Fibroblast of lung (primary cell): ENCODE results near the gene CAMSAP3. TPM values are rescaled to one million over a fixed set of nuclear protein-coding genes. Genes with fewer than 3 reads are reported as not detected.

Experiments
- DNase-seq, 2 donors: peaks; one replicate each; pipeline versions ENCODE4 v3.0.0 to v3.0.0-alpha.2; 2010; ENCODE audit warnings: low read depth in 2 of 2
- H2AFZ ChIP-seq: 2 replicates; pipeline ENCODE4 v1.5.1; 2012; ENCODE audit warnings: low read length, control low read depth, inconsistent platforms
- H3K27ac ChIP-seq: 2 replicates; pipeline ENCODE4 v1.5.1; 2011; ENCODE audit warnings: low read length, control low read depth; ENCODE audit not compliant: insufficient read depth
- H3K27me3 ChIP-seq: 2 replicates; pipeline ENCODE4 v1.5.1; 2011; ENCODE audit warnings: mild to moderate bottlenecking, low read length; ENCODE audit not compliant: control insufficient read depth, insufficient read depth
- H3K36me3 ChIP-seq: 2 replicates; pipeline ENCODE4 v1.5.1; 2011; ENCODE audit warnings: low read length; ENCODE audit not compliant: control insufficient read depth, insufficient read depth
- H3K4me1 ChIP-seq: 2 replicates; pipeline ENCODE4 v1.5.1; 2011; ENCODE audit warnings: low read length; ENCODE audit not compliant: control insufficient read depth, insufficient read depth; ENCODE audit errors: extremely low read depth
- H3K4me2 ChIP-seq: 2 replicates; pipeline ENCODE4 v1.5.1; 2011; ENCODE audit warnings: low read length, control low read depth; ENCODE audit not compliant: insufficient read depth; ENCODE audit errors: extremely low read depth
- H3K4me3 ChIP-seq, 4 experiments: fragments of 200-600 bp in 1 of 4; sonication (generic) in 1 of 4; replicated peaks in 1 of 4; 2 replicates each; pipeline ENCODE4 v1.5.1; 2011 to 2016; ENCODE audit warnings: low read length in 4 of 4, low read depth in 3 of 4, mild to moderate bottlenecking in 3 of 4, control low read depth in 2 of 4, inconsistent platforms in 1 of 4, mixed read lengths in 1 of 4; ENCODE audit not compliant: insufficient read depth in 1 of 4; ENCODE audit errors: control extremely low read depth in 1 of 4
- H3K79me2 ChIP-seq: 2 replicates; pipeline ENCODE4 v1.5.1; 2012; ENCODE audit warnings: mild to moderate bottlenecking, low read length, inconsistent platforms; ENCODE audit not compliant: control insufficient read depth, insufficient read depth
- H3K9ac ChIP-seq: 2 replicates; pipeline ENCODE4 v1.5.1; 2011; ENCODE audit warnings: mild to moderate bottlenecking, low read length, control low read depth; ENCODE audit not compliant: insufficient read depth
- H3K9me3 ChIP-seq: 2 replicates; pipeline ENCODE4 v1.5.1; 2012; ENCODE audit warnings: low read depth, low read length; ENCODE audit not compliant: control insufficient read depth, insufficient read depth
- H4K20me1 ChIP-seq: 2 replicates; pipeline ENCODE4 v1.5.1; 2011; ENCODE audit warnings: low read length; ENCODE audit not compliant: control insufficient read depth, insufficient read depth; ENCODE audit errors: extremely low read depth
- EZH2 ChIP-seq: IDR thresholded peaks from 2 replicates; pipeline ENCODE4 v1.5.1; 2012; ENCODE audit warnings: low read length, control low read depth, mild to moderate bottlenecking; ENCODE audit errors: missing control alignments
- polyA plus RNA-seq, 2 donors: library from polyadenylated mRNA; depleted of rRNA in 1 of 2; stranded (reverse) in 1 of 2; unstranded in 1 of 2; fragments of >200 nt; gene quantifications; 2 replicates each; pipeline ENCODE4 v1.2.1, GENCODE V29; 2011 to 2012; ENCODE audit warnings: missing spikeins in 1 of 2
- total RNA-seq: library from RNA; depleted of rRNA; stranded (reverse); fragments of >200 nt; gene quantifications from 2 replicates; pipeline ENCODE4 v1.2.1, GENCODE V29; 2014
- TF ChIP-seq, protein P1 (sequence below), 2 donors: IDR thresholded peaks in 1 of 2; conservative IDR thresholded peaks in 1 of 2; 1 replicate in 1 of 2; 2 replicates in 1 of 2; pipeline ENCODE4 v1.5.1; 2011 to 2012; ENCODE audit warnings: low read length in 2 of 2, control low read depth in 1 of 2, inconsistent platforms in 1 of 2, low read depth in 1 of 2, mild to moderate bottlenecking in 1 of 2

The CAMSAP3 gene
- total and polyA plus RNA-seq, 2 donors (not counting 1 experiment from before 2014, with no cell fraction given): not detected

GRCh38 chr19:7617172-7617571 is 21.5 kb downstream of the CAMSAP3 start:
- Histone ChIP-seq H3K27ac (no peak overlapping the region), H3K4me2 (no peak overlapping the region), H3K36me3 (peaks cover 14% of the 10 kb centered on the region), H3K4me3 (no peak overlapping the region), H3K4me1 (no peaks in the 10 kb centered on the region), H3K9ac (no peak overlapping the region), H3K27me3 (no peaks in the 10 kb centered on the region), H3K79me2 (no peaks in the 10 kb centered on the region), H4K20me1 (no peaks in the 10 kb centered on the region), H2AFZ (no peak overlapping the region), H3K9me3 (no peaks in the 10 kb centered on the region)
- DNase-seq: no peak
- TF ChIP-seq, protein P1, sequence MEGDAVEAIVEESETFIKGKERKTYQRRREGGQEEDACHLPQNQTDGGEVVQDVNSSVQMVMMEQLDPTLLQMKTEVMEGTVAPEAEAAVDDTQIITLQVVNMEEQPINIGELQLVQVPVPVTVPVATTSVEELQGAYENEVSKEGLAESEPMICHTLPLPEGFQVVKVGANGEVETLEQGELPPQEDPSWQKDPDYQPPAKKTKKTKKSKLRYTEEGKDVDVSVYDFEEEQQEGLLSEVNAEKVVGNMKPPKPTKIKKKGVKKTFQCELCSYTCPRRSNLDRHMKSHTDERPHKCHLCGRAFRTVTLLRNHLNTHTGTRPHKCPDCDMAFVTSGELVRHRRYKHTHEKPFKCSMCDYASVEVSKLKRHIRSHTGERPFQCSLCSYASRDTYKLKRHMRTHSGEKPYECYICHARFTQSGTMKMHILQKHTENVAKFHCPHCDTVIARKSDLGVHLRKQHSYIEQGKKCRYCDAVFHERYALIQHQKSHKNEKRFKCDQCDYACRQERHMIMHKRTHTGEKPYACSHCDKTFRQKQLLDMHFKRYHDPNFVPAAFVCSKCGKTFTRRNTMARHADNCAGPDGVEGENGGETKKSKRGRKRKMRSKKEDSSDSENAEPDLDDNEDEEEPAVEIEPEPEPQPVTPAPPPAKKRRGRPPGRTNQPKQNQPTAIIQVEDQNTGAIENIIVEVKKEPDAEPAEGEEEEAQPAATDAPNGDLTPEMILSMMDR (conservative IDR thresholded peaks at IDR 0.05 in 1 of 2, IDR thresholded peaks at IDR 0.05 in 1 of 2; ENCODE audit: low read depth in 1 of 2, low read length in 2 of 2): no peak
- no peak for TF ChIP-seq EZH2

DNA sequence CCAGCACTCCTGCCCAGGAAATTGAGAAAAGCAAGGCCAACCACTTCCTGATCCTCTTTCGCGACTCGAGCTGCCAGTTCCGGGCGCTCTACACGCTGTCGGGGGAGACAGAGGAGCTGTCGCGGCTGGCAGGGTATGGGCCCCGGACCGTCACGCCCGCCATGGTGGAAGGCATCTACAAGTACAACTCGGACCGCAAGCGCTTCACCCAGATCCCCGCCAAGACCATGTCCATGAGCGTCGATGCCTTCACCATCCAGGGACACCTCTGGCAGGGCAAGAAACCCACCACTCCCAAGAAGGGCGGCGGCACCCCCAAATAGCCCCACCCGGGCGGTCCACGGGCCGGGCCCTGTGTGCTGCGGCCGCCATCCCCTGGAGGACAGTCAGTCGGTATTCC is 22.1 kb downstream of the CAMSAP3 start:
- Histone ChIP-seq H3K27me3 (no peaks in the 10 kb centered on the region), H3K36me3 (peaks cover 19% of the 10 kb centered on the region), H3K4me3 (no peak overlapping the region), H3K4me2 (no peak overlapping the region), H3K79me2 (no peaks in the 10 kb centered on the region), H3K9me3 (no peaks in the 10 kb centered on the region), H3K9ac (no peak overlapping the region), H3K27ac (no peak overlapping the region), H4K20me1 (no peaks in the 10 kb centered on the region), H3K4me1 (no peaks in the 10 kb centered on the region), H2AFZ (no peak overlapping the region)
- TF ChIP-seq, protein P1 (conservative IDR thresholded peaks at IDR 0.05 in 1 of 2, IDR thresholded peaks at IDR 0.05 in 1 of 2; ENCODE audit: low read depth in 1 of 2, low read length in 2 of 2): no peak
- no peak for TF ChIP-seq EZH2
- no peak for DNase-seq

GRCh38 chr19:7618348-7618747 is 22.7 kb downstream of the CAMSAP3 start:
- H3K27ac ChIP-seq: no peak overlapping the region

More at GRCh38 chr19:7618348-7618747, 22.7 kb downstream of the CAMSAP3 start:
- Histone ChIP-seq H4K20me1 (no peaks in the 10 kb centered on the region), H2AFZ (no peak overlapping the region), H3K4me1 (no peaks in the 10 kb centered on the region), H3K27me3 (no peaks in the 10 kb centered on the region), H3K9ac (no peak overlapping the region), H3K79me2 (no peaks in the 10 kb centered on the region), H3K4me3 (no peak overlapping the region), H3K4me2 (no peak overlapping the region), H3K9me3 (no peaks in the 10 kb centered on the region), H3K36me3 (peaks cover 21% of the 10 kb centered on the region)
- DNase-seq: no peak
- no peak for TF ChIP-seq EZH2
- TF ChIP-seq, protein P1 (conservative IDR thresholded peaks at IDR 0.05 in 1 of 2, IDR thresholded peaks at IDR 0.05 in 1 of 2; ENCODE audit: low read depth in 1 of 2, low read length in 2 of 2): no peak
